Esophagus muscularis mucosa (tissue), 4 donors: ENCODE data around the gene RABL6. TPM values are rescaled to one million over a fixed set of nuclear protein-coding genes. Genes with fewer than 3 reads are reported as not detected.

Source experiments
- DNase-seq: peaks from one replicate; pipeline ENCODE4 v3.0.0-alpha.2; 2017; ENCODE audit errors: extremely low spot score
- H3K27ac ChIP-seq, 4 donors: fragments of 200-600 bp; sonication (generic); replicated peaks in 1 of 4; 1 replicate in 3 of 4; 2 replicates in 1 of 4; pipeline ENCODE4 v1.5.1; 2016 to 2019; ENCODE audit warnings: mild to moderate bottlenecking in 1 of 4
- H3K27me3 ChIP-seq, 4 donors: fragments of 200-600 bp; sonication (generic); one replicate each; pipeline versions ENCODE4 v1.5.1 to v1.6.0; 2016 to 2019
- H3K36me3 ChIP-seq, 4 donors: fragments of 200-600 bp; sonication (generic); one replicate each; pipeline ENCODE4 v1.5.1; 2016 to 2019
- H3K4me1 ChIP-seq, 4 donors: fragments of 200-600 bp; sonication (generic); one replicate each; pipeline ENCODE4 v1.5.1; 2016 to 2019
- H3K4me3 ChIP-seq, 4 donors: fragments of 200-600 bp; sonication (generic); 1 replicate in 2 of 4; 2 replicates in 2 of 4; pipeline ENCODE4 v1.5.1; 2016 to 2019; ENCODE audit warnings: mild to moderate bottlenecking in 4 of 4, moderate library complexity in 1 of 4
- H3K9me3 ChIP-seq, 4 donors: fragments of 200-600 bp; sonication (generic); 1 replicate in 3 of 4; 2 replicates in 1 of 4; pipeline ENCODE4 v1.5.1; 2016 to 2019
- EP300 ChIP-seq: sonication (generic); formaldehyde crosslinking; IDR thresholded peaks from one replicate; pipeline ENCODE4 v1.6.1; 2017; ENCODE audit warnings: antibody characterized with exemption
- POLR2A ChIP-seq: fragments of 450-650 bp; IDR thresholded peaks from one replicate; pipeline ENCODE4 v1.6.1; 2017; ENCODE audit warnings: antibody characterized with exemption, moderate library complexity, mild to moderate bottlenecking, low read depth
- POLR2AphosphoS5 ChIP-seq, 2 donors: sonication (generic); formaldehyde crosslinking; IDR thresholded peaks; one replicate each; pipeline ENCODE4 v1.6.1; 2017; ENCODE audit warnings: antibody characterized with exemption in 2 of 2
- WGBS: methylation state at CpG from one replicate; pipeline ENCODE4 v1.1.5; 2018; 5-methylcytosine and 5-hydroxymethylcytosine counted together
- intact Hi-C: fragments of 100-400 bp; cut with DNase I; formaldehyde crosslinking; loops from one replicate; pipeline ENCODE4 v1.15.1; 2023
- total RNA-seq, 4 donors: library from RNA; depleted of rRNA; stranded (reverse); fragments of >200 nt; gene quantifications; one replicate each; pipeline versions ENCODE4 v1.1.0 to v1.2.1, GENCODE V29; 2016
- TF ChIP-seq, protein P1 (sequence below), 3 experiments: fragments of 200-600 bp in 2 of 3; fragments of 450-650 bp in 1 of 3; sonication (generic) in 2 of 3; IDR thresholded peaks; one replicate each; pipeline ENCODE4 v1.5.1; 2017 to 2019; ENCODE audit warnings: antibody characterized with exemption in 3 of 3, mild to moderate bottlenecking in 2 of 3, moderate library complexity in 1 of 3

RABL6 gene
- total RNA-seq, 4 donors from 2014 or later = 56.3 to 110 (median 83.0) TPM

DNA sequence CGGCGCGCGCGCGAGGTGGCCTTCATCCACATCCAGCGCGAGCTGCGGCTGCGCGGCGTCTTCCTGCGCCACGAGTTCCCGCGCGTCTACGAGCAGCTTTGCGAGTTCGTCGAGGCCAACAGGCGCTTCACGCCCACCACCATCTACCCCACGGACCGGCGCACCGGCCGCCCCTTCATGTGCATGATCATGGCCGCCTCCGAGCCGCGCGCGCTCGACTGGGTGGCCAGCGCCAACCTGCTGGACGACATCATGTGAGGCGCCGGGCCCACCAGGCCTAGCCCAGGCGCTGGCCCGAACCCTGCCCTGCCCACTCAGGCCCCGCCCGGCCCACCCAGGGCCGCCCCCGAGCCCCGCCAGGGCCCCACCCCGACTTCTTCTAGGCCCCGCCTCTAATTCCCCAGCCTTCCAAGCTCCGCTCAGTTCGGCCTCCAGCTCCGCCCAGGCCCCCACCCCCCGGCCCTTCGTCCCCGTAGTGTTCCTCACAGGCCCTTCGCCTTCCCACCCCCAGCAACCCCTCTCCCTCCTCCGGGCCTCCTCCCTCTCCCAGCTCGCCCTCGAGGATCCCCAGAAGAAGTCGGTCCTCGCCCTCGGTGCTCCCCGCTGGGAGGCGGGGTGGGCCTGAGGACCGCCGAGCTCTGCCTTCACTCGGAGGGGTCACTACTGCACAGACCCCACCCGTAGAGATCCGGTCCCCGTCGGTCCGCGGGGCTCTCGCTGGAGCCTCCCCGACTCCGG lies 39.5 kb downstream of the RABL6 start:
- TF ChIP-seq POLR2A (no peak), POLR2AphosphoS5 (IDR thresholded peaks at IDR 0.05) (no peak), EP300 (no peak)
- TF ChIP-seq, protein P1, sequence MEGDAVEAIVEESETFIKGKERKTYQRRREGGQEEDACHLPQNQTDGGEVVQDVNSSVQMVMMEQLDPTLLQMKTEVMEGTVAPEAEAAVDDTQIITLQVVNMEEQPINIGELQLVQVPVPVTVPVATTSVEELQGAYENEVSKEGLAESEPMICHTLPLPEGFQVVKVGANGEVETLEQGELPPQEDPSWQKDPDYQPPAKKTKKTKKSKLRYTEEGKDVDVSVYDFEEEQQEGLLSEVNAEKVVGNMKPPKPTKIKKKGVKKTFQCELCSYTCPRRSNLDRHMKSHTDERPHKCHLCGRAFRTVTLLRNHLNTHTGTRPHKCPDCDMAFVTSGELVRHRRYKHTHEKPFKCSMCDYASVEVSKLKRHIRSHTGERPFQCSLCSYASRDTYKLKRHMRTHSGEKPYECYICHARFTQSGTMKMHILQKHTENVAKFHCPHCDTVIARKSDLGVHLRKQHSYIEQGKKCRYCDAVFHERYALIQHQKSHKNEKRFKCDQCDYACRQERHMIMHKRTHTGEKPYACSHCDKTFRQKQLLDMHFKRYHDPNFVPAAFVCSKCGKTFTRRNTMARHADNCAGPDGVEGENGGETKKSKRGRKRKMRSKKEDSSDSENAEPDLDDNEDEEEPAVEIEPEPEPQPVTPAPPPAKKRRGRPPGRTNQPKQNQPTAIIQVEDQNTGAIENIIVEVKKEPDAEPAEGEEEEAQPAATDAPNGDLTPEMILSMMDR (IDR thresholded peaks at IDR 0.05) = no peak
- no peak for DNase-seq
- intact Hi-C loops = loop anchor here (5.0 kb wide), 1 partner anchor 45 kb away; no protein-coding TSS in a partner anchor
- no peaks in the 10 kb centered on the region for H3K9me3 ChIP-seq
- H3K4me1 ChIP-seq = peaks cover 63 to 86% (median 76%) of the 10 kb centered on the region in 4 donors
- WGBS = 9% methylated on average over 22 of the region's 75 CpGs
- H3K27me3 ChIP-seq = peaks cover 4 to 55% (median 36%) of the 10 kb centered on the region in 4 donors
- peaks cover 0 to 18% (median 11%) of the 10 kb centered on the region in 4 donors for H3K36me3 ChIP-seq
- peak overlapping the region; percentile 88 to 95 (median 90) for H3K27ac ChIP-seq
- peak overlapping the region; percentile 57 to 78 (median 74) for H3K4me3 ChIP-seq

DNA sequence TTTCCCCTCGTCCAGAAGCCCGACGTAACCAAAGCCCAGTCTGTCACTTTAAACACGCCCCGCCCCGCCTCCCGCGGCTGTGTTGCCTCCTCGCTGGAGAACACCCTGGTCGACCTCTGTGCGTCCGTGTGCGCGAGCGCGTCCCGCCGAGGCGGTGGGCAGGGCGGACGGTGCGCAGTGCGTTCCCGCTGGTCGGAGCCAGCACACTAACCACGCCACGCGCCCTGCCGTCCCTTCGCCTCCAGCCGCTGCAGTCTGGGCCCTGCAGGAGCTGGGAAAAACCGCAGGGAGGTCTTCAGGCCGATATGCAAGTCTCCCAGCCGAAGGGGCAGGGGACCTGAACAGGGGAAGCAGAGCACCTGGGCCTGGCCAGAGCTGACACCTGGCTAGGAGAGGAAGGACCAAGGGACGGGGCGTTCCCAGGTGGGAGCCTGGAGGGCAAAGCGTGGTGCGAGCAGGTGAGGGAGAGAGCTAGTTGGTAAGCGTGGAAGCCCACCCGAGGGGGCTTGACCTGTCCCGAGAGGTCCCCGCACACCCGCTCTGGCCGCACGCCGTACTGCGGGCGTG lies 40.2 kb downstream of the RABL6 start:
- Histone ChIP-seq H3K36me3 (peaks cover 0 to 18% (median 11%) of the 10 kb centered on the region in 4 donors), H3K27ac (peak overlapping the region; percentile 88 to 95 (median 90)), H3K4me1 (peaks cover 57 to 80% (median 70%) of the 10 kb centered on the region in 4 donors), H3K4me3 (peak overlapping the region; percentile 57 to 78 (median 74)), H3K27me3 (peaks cover 4 to 51% (median 36%) of the 10 kb centered on the region in 4 donors), H3K9me3 (no peaks in the 10 kb centered on the region)
- intact Hi-C loops = loop anchor here (5.0 kb wide), 1 partner anchor 46 kb away; no protein-coding TSS in a partner anchor
- peak; percentile 95 for DNase-seq
- TF ChIP-seq, protein P1 (IDR thresholded peaks at IDR 0.05) = no peak
- peak; percentile 64 for TF ChIP-seq POLR2A
- peak; percentile 73 to 88 for TF ChIP-seq POLR2AphosphoS5 (IDR thresholded peaks at IDR 0.05)
- no peak for TF ChIP-seq EP300
- 2% methylated on average over 18 of the region's 48 CpGs for WGBS

DNA sequence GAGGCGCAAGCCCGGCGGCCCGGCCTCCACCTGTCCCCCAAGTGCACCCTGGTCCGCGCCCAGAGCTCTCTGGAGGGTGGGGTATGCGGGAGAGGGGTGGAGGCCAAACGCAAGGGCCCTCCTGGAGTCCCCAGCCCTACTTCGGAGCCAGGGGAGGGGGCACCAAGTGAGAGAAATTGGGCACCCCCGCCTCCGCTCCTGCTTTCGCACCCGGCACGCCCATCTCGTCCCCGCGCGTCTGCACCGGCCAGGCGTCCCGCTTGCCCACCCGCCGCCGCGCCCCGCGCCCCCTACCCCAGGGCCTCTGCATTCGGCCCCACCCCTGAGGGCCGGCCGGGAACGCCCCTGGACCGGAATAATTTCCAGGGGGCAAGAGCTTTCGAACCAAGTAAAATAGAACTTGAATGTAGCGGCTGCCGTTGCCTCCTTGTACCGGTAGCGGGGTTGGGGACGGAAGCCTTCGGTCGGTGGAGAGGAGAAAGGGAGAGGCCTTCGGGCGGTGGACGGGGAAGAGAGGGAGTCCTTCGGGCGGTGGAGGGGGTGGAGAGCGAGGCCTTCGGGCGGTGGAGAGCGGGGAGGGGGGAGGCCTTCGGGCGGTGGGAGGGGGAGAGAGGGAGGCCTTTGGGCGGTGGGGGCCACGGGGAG lies 40.8 kb downstream of the RABL6 start:
- H3K27ac ChIP-seq = peak overlapping the region; percentile 88 to 95 (median 90)
- H3K4me3 ChIP-seq = peak overlapping the region; percentile 57 to 78 (median 74)
- peaks cover 0 to 18% (median 11%) of the 10 kb centered on the region in 4 donors for H3K36me3 ChIP-seq
- no peak for TF ChIP-seq EP300
- TF ChIP-seq POLR2A = no peak
- TF ChIP-seq, protein P1 (IDR thresholded peaks at IDR 0.05) = no peak
- TF ChIP-seq POLR2AphosphoS5 (IDR thresholded peaks at IDR 0.05) = no peak
- intact Hi-C loops = loop anchor here (5.0 kb wide), 1 partner anchor 46 kb away; no protein-coding TSS in a partner anchor
- WGBS = 0% methylated on average over 10 of the region's 53 CpGs
- peaks cover 51 to 74% (median 64%) of the 10 kb centered on the region in 4 donors for H3K4me1 ChIP-seq
- peaks cover 4 to 45% (median 32%) of the 10 kb centered on the region in 4 donors for H3K27me3 ChIP-seq
- no peaks in the 10 kb centered on the region for H3K9me3 ChIP-seq
- DNase-seq = no peak

DNA sequence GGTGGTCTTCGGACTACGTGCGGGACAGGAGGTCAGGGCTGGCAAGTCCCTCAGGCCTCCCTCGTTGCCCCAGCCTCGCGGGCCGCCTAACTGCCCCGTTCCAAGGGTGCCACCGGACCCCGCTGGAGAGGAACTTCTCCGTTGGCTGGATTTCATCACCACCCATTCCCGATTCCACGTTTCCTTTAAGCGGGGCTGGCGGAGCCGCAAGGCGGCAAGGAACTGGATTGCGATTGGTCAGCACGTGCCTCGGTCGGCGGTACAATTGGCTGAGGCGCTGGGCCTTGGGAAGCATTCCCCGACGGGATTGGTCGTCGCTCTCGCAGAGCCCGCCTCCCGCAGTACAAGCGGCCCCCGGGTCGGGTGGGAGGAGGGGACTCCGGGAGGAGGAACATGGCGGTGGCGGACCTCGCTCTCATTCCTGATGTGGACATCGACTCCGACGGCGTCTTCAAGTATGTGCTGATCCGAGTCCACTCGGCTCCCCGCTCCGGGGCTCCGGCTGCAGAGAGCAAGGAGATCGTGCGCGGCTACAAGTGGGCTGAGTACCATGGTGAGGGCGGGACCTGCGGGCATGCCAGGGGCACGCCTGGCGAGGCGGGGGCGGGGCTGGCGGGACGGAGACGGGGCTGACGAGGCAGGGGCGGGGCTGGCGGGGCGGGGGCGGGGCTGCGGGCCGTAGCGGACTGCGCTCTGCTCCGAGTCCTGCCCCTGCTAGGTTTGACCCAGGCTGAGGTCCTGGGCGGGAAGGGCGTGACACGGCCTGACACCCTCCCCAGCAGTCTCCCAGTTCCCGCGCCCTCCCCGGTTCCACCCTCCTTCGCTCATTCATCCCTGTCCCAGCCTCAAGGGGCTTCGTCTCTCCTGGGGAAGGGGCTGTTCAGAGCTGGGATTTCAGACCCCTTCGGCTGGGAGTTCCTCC lies 41.6 kb downstream of the RABL6 start, which contains the start of gene PHPT1:
Gene PHPT1 (plus strand): TSS at position 372 of the 922 bp plus-strand sequence. CDS start 22 bp downstream, at position 394.
- peak; percentile 88 to 96 for TF ChIP-seq POLR2AphosphoS5 (IDR thresholded peaks at IDR 0.05)
- no peak for TF ChIP-seq EP300
- peak; percentile 73 for TF ChIP-seq POLR2A
- TF ChIP-seq, protein P1 (IDR thresholded peaks at IDR 0.05) = peak in 1 of 3 experiments; percentile 29
- peak within 1 kb of the TSS; percentile 88 to 95 (median 90) for H3K27ac ChIP-seq
- DNase-seq = peak; percentile 100
- H3K27me3 ChIP-seq = peaks cover 0 to 37% (median 24%) of the 10 kb centered on the region in 4 donors
- no CpG with 5 or more reads among the region's 77 CpGs for WGBS
- H3K4me1 ChIP-seq = peaks cover 43 to 66% (median 56%) of the 10 kb centered on the region in 4 donors
- intact Hi-C loops = loop anchor here (5.0 kb wide), 1 partner anchor 47 kb away; no protein-coding TSS in a partner anchor
- H3K36me3 ChIP-seq = peaks cover 0 to 18% (median 11%) of the 10 kb centered on the region in 4 donors
- no peaks in the 10 kb centered on the region for H3K9me3 ChIP-seq
- peak within 1 kb of the TSS; percentile 57 to 78 (median 74) for H3K4me3 ChIP-seq
